Activated CD4-positive, alpha-beta T cell treated with anti-CD3 and anti-CD28 coated beads for 48 hours (primary cell): Measurements from ENCODE around the gene THSD7A.

Source experiments
- DNase-seq: peaks from one replicate; pipeline ENCODE4 v3.0.0-alpha.2; 2020

THSD7A gene

DNA sequence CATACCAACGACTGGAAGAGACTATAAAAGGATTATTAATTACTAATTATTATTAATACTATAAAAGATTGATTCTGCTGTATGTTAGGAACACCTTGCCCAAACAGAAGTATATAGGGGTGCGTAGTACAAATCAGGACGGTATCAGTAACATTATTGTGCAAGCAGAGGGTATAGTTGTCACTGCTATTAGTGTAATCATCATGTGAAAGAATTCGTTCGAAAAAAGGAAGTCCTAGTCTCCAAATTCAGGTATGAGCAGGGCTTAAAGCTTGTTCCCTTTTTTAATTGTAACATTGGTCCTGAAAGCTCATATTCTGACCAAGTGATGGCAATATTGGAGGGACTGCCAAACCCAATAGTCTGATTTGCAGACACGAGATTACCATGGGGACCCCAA is 81.8 kb downstream of the THSD7A start:
- no peak for DNase-seq

DNA sequence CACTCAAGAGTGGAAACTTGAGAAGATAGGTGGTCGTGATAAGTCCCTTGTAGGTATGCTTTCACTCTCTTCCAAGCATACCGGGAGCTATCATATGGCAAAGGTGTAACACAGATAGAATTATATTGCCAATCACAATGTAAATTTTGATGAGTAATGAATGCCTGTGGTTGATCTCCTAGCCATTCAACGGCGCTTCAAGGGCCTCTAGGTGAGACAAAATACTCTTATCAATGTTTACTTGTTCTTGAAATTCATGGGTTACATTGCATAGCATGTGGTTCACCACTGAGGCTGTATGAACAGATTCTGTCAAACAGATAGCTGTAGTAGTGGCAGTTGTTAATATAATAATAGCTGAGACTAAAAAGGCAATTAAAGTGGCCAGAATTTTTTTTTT is 82.4 kb downstream of the THSD7A start:
- no peak for DNase-seq

DNA sequence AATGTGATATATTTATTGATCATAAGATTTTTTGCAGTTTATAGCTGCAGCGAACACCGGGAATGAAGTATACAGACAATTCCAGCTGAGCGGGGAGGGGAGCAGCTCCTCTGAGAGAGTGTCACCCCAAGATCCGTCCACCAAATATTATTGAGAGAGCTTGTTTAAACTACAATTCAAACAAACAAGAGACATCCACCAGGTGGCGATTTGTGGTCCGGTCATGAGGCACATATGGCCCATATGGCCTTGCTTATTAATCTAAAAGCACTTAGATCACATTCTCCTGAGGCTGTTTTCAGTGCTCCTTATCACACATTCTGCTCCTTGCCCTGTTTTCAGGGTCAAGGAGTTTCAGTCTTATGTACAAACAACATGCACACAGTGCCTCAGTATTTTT is 83.1 kb downstream of the THSD7A start:
- no peak for DNase-seq

DNA sequence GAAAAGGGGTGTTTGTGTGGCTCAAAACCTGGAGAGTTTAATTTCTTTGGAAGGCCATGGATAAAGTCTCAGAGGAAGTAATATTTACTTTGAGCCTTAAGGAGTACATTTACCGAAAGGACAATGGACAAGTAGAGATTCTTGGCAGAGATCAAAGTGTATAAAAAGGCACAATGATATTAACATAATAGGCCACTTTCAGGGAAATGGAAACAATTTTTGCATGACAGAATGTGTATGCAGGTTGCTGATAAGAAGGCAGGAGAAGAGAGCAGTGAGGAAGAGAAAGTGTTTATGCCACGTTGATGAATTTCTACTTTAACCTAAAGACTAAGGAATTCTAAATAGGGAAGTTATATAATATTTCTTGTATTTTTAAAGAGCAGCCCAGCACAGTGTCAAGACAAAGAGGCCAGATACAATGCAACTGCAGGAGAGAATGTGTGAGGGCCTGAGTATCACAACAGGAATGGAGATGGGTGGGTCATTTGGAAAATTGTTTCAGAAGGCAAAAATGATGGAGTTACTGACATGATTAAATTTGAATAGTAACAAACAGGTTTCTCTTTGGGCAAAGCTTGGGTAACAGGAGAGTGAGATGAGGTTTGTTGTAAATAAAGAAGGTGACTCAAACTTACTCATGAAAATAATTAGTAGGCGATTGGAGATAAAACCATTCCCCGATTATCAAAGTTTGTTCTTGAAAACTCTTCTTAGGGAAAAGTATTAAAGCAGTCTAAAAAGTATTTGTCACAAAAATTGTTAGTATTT is 84.1 kb downstream of the THSD7A start:
- DNase-seq = no peak

DNA sequence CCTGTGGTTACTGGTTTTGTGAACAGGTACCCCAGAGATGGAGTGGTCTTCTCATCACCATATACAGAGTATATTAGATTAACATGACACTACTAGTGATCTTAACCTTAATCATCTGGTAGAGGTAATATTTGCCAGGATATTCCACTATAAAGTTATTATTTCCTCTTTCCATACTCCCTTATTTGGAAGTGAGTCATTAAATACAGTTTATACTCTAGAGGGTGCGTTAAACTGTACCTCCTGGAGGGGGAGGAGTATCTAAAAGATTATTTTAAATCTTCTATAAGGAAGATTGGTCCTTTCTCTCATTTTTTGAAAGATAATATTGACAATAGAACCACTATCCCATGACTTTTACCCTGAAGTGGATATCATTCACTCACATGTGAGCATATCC is 85.4 kb downstream of the THSD7A start:
- DNase-seq = no peak

DNA sequence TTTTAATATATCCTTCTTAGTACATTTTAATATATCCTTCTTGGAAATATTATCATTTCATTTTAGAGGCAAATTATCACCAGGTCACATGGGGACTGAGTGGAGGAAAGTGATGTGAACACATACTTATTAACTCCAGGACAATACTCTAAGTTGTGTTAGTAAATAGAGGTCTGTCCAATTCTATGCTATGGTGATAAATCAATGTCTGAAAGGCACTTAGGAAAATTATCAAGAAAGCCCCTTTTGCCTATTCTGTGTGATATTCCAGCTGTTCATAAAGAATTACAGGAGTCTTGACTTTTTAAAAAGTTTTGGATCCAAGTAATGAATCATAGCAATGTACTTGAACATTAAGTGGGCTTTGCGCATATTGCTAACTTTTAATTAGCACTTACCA is 88.5 kb downstream of the THSD7A start:
- no peak for DNase-seq

DNA sequence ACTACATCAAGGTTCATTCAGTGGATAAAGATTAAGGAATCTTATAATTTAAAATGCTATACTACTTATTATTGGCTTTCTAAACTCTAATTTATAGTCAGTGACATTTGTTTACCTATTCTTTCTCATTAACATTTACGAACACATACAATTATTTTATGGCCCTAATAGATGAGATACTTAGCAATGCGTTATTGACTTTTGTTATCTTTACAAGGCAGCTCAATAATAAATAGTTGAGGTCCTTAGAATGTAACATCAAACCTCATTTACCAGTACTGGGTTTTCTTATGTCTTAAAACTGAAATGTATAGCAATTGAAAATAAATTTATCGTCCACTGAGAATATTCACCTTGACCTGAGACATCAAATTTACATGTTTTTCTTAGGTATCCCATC is 89.0 kb downstream of the THSD7A start:
- no peak for DNase-seq

DNA sequence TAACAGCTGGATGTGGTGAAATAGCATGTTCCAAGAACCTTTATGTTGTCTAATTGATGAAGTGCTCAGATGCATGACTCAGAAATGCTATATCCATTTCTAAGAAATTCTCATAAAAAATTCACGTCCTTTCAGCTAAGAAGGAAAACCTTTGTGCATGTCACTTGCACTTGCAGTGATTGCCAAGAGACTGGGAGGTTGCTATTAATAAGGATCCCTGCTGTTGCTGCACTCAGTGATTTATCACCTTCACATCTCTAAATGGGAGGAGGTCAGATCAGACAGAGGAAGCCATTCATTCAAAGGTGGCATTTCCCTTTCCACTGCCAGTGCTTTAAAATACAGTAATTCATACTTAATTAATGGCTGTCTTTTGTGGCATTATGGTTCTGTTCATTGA is 89.5 kb downstream of the THSD7A start:
- no peak for DNase-seq

DNA sequence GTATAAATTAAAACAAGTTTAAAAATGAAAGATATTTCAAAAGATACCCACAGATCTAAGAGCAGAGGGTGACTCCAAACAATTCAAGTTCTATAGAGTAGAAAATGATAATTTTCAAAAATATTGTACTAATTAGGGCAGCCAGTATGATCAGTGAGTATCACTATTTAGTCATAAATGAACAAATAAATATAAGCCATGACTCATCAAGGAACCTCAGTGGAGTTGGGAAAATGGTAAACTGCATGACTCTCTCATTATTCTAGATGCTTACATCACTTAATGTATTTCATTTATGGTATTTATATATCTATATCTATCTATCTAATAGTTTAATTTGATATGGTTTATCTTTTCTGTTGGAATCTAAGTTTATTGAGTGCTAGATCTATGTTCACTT is 94.3 kb downstream of the THSD7A start:
- no peak for DNase-seq

DNA sequence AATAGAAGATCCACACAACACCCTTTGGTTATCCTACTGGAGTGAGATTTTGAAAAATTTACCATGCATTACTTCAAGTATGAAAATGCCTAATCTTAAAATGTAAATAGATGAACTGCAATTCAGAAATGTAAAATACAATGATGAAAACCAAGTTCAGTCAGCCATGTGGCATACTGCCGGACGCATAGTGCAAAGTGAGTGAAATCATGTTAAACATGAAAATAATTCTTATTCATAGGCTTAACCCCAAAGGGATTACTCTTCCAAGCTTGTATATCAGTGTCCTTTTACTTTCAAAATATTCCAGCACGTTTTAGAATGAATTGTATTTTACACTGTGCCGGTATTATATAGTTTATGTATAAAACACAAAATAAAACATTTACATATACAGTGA is 99.8 kb downstream of the THSD7A start:
- no peak for DNase-seq

DNA sequence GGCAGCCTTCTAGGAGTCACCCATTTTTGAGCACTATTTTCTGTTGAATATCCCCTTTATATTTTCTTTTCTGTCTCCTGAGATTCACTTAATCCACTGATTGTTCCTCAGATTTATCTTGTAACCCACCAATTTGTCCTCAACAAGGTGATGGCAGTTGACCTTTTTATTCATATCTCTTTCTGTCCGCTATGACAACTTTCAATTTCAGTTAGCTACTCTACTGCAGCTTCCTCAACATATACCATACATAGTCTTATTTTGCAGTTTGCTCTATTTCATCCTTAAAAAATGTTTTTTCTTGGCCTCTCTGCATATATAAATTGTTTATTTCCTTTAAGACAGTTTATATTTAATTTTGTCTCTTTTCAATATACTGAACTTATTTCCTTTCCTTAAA is 101.3 kb downstream of the THSD7A start:
- DNase-seq = no peak

DNA sequence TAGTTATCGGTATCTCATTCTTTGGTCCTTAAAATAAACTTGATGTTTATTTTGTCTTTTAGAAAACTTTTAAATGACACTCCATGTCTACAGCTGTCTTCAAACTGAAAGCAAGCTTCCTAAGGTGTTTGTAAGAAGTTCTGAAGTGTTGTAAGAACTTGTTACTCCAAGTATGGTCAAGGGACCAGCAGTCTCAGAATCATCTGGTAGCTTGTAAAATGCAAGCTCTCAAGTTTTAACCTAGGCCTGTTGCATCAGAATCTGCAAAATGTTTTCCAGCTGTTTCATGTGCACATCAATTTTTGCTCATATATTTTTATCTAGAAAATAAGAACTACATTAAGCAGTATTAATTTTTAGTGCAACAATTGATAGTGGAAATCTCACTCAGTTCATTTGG is 104.1 kb downstream of the THSD7A start:
- no peak for DNase-seq

DNA sequence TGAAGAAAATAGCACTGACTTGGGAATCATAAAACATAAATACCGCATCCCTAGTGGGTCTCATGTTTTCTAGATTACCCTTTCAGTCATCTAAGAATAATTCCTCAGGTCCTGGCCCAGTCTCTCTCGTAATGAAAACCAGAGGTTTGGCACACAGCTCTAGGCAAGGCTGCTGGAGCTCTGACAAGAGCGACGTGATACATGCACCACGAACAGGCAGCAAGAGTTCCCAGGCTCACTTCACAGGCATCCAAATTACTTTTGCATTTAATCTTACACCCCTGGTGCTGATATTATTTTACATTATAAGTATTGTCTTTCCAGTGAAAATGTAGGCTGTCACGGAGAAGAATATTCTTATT is 105.2 kb downstream of the THSD7A start:
- no peak for DNase-seq

DNA sequence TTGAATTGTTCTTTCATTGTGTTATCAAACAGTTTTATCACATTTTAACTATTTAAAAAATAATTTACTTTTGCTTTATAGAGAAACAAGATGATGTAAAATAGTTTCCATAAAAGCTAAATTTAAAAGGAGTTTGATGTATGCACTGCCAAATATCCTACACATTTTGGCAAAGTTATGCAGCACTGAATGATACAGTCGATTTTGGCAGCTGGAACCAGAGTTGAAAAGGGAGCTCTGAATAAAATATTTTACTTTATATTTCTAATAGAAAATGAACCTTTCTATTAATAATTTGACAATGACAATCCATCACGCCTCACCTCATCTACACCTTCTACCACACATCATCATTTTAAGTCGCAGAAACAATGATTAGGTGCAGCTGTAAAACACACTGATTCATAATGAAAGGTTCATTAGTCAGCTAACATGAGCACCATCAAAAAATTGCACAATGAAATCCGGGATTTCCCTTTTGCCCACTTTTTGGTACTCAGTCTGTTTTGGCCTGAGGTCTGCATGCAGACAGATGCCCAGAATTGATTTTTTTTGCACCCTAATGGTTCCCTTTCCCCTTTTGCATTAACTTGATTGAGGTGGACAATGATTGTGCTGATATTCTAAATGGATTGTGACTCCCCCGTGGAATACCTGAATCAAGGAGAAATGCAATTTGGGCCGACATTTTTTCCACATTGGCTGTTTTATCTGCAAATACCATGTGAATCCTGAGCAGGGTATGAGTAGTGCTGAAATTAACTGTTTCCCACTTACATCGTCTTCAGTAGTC is 105.8 kb downstream of the THSD7A start:
- no peak for DNase-seq

DNA sequence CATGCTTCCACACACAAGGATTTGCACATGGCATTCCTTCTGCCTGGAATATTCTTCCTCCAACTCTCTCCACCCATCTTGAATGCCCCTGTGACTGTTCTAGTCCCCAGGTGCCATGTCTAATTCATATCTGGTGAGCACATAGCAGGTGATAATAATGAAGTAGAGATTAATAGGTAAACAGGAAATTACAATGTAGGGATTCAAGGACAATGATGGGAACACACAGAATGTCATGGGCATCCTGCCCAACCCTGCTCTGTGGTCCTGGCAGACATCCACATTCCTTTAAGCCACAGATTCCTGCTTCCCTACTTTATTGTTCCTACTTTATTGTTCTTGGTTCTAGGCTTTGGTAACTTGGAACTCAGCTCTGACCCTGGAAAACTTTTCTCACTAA is 115.8 kb downstream of the THSD7A start:
- DNase-seq = no peak

DNA sequence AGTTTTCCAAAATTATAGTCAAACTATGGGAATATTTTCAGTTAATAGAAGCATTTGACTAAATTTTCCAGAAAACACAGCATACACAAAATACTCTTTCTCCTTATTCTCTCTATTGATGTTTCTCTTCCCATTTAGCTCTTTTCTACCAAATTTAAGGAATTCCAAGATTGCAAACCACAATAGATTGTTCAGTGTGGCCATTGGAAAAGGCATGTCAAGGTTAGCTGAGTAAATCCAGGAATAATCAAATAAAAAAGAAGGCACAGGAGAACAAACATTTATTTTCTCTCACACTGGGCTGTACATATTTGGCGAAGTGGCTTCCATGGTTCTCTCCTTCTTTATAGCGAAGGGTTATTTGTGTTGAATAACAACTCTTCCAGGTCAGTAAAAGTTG is 117.3 kb downstream of the THSD7A start:
- no peak for DNase-seq

DNA sequence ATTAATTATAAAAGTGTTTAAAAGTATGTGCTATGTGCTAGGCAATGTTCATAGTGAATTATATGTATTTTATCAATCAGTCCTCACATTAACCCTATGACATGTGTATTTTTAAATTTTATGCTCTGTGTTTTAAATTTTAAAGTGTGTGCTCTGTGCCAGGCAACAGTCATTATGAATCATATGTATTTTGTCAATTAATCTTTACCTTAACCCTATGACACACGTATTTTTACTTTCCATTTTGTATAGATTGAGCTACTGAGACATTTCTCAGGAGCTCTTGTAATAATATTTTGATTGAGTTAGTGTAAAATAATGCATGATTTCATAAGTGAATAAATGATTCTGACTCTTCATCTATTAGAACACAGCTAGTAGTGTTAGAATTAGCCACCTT is 117.8 kb downstream of the THSD7A start:
- no peak for DNase-seq

DNA sequence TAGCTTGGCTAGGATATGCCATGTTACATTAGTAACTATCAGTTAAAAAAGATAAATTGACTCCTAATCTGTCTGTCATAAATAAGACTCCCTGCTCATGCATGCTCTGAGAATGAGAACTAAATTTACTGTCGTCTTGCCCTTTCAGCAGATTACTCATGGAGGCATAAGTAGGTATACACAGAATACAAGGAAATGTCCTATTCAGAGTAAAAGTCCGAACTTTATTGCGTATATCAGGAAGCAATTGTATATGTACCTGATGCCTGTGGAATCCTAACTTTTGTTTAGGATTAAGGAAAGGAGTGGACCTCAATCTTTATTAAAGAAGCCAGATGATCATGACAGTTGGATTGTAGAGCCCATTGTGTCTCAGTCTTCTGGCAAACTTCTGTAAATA is 118.6 kb downstream of the THSD7A start:
- no peak for DNase-seq

DNA sequence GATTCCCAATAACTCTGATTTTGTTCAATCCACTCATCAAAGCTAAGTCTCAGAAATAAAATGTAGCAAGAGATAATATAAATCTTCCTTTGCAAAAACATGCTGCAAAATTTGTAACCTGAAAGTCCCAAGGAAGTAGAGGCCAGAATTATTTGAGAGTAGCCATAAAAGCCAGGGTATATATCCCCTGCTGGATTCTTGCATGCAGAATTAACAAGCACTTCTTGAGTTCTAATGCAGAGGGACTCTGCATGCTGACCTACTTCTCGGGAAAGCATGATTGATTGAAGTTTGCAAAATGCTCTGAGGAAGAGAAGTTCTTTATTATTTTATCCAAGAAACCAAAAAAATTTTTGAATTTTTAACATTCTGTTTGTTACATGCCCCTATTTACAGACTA is 121.6 kb downstream of the THSD7A start:
- DNase-seq = no peak

DNA sequence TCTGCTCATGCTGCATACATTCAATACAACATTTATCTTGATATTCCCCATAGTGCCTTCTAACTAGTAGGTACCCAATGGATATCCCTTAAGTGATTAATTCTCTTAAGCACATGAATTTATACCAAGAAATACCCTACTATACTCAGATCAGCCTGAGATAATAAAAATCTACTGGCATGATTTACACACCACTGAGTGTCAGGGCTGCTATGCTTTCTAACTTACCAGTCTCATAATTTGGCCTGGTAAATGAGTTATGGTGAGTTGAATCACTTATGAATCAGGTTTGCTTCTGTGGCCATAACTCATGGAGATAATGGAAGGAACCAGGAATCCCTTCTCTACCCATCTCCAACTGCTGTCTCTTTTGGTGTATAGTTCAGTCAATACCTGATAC is 122.8 kb downstream of the THSD7A start:
- DNase-seq = no peak

DNA sequence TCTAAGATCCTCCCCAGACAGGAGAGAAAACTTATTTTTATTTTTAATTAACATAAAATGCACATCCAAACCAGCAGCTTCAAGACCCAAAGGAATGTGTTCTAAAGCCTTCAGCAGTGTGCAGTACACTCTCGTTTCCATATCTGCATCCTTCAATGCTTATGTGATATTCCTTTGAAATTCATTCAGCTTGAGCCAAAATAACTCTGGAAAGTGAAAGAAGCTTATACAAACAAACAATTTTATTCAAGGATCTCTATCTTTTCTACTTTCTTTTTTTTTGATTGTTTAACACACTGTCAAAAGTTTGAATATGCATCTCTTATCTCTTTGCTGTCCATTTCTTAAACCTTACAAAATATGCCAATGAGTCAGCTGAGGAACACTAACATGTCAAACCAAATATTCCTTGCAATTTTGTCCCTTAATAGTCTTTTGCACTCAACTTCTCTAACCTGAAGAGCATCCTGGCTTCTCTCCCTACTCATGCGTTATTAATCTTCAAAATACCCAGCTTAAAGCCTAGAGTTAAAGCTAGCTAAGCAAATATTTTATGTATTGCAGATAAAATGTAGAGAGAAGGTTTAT is 124.3 kb downstream of the THSD7A start:
- DNase-seq = no peak

DNA sequence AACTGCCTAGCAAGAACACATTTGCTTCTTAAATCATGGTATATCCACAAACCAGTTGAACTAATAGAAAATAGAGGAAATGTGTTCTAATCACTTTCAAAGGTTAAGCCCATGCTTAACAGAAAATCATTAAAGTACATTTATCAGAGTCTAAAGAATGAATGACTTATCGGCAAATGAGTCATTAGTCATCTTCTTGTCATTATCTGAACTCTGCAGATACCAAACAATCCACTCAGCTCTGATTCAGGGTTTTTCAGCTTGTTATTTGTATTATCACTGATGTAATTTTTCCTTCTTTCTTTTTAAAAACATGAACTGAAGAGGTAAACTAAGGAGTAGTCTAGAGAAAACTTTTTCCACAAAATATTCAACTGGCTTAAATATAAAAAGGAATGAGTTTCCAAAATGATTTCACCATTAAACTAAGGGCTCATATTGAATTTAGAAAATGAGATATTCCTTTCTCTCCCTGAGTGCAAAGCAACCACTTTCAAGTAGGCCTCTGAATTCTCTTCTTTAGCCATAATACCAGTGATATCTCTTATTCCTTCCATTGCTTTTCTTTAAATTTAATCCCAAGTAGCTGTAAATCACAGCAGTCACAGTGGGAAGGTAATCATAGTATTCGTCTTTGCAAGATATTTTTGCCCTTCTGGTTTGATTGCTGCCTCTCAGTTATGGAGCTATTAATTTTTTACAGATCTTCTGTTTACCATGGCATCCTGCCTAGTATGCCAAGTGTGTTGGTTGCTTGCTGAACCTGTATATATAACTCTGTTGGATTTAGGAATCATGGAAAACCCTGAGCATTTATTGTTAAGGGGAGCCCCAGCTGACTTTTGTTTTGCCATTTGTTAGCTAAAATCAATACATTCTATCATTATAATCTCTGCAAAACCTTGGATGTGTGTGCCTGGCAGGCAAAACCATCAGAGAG is 125.1 kb downstream of the THSD7A start:
- no peak for DNase-seq

DNA sequence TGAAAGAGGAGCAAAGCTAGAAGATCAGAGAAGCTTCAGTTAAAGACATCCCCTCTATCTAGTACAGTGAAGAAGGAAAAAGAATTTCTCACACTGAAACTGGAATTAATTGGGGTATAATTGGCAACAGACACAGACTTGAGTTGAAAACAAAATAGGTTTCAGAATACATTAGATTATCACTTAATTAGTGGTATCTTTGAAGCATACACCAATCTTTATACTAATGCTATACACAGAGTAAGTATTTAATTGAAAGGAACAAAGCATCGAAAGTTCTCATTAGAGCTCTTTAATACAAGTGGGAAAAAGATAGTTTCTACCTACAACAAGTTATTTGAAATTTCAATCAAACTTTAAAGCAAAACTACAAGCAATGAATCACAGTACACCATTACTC is 128.2 kb downstream of the THSD7A start:
- no peak for DNase-seq
